Fibroblast of villous mesenchyme (primary cell): ENCODE measurements around the gene TMTC2. TPM values are rescaled to one million over a fixed set of nuclear protein-coding genes. Genes with fewer than 3 reads are reported as not detected.
"Not testable (repeated sequence)": the region's sequence is repeated elsewhere in the genome, so short reads cannot be mapped to it uniquely, and the experiment has no call there.

ENCODE experiments used
- DNase-seq: peaks from one replicate; pipeline ENCODE4 v3.0.0-alpha.2; 2010; ENCODE audit warnings: low read depth
- H3K4me3 ChIP-seq: 2 replicates; pipeline ENCODE4 v1.5.1; 2011; ENCODE audit warnings: low read depth, mild to moderate bottlenecking, low read length
- total RNA-seq: library from RNA; depleted of rRNA; stranded (reverse); fragments of >200 nt; gene quantifications from 2 replicates; pipeline ENCODE4 v1.2.3, GENCODE V29; 2012
- TF ChIP-seq, protein P1 (sequence below): IDR thresholded peaks from 2 replicates; pipeline ENCODE4 v1.5.1; 2012; ENCODE audit warnings: low read depth, mild to moderate bottlenecking, low read length; ENCODE audit not compliant: insufficient read depth

The TMTC2 gene
- total RNA-seq, 1 donor = 5.2 TPM

DNA sequence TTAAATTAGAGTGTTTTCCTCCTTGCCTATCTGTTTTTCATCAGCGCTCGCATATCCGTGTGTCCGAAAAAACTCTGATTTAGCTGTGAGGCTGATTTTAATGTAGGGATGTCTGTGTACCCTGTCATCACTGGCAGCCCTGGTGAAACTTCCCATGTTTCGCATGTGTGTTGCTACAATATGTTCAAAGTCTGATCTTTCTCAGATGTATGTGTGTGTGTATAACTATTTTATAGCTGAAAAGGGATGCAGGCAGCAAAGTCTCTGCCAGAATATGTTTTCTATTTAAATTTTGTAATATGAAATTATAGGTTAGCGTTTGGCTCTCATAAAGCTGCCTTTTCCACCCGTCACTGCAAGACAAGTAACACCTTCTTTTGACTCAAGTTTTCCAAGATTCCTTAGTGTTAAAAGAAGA, 154.8 kb downstream of the TMTC2 start:
- TF ChIP-seq, protein P1, sequence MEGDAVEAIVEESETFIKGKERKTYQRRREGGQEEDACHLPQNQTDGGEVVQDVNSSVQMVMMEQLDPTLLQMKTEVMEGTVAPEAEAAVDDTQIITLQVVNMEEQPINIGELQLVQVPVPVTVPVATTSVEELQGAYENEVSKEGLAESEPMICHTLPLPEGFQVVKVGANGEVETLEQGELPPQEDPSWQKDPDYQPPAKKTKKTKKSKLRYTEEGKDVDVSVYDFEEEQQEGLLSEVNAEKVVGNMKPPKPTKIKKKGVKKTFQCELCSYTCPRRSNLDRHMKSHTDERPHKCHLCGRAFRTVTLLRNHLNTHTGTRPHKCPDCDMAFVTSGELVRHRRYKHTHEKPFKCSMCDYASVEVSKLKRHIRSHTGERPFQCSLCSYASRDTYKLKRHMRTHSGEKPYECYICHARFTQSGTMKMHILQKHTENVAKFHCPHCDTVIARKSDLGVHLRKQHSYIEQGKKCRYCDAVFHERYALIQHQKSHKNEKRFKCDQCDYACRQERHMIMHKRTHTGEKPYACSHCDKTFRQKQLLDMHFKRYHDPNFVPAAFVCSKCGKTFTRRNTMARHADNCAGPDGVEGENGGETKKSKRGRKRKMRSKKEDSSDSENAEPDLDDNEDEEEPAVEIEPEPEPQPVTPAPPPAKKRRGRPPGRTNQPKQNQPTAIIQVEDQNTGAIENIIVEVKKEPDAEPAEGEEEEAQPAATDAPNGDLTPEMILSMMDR = no peak
- H3K4me3 ChIP-seq = no peak overlapping the region
- DNase-seq = no peak

- no peak overlapping the region for H3K4me3 ChIP-seq
- TF ChIP-seq, protein P1 = no peak
- no peak for DNase-seq
Measured at GRCh38 chr12:82842480-82842879, 155.8 kb downstream of the TMTC2 start.

- not testable (repeated sequence) for H3K4me3 ChIP-seq, DNase-seq
Measured at GRCh38 chr12:82845076-82845475, 158.4 kb downstream of the TMTC2 start.

- TF ChIP-seq, protein P1 = no peak
- no peak overlapping the region for H3K4me3 ChIP-seq
- DNase-seq = no peak
Measured at GRCh38 chr12:82848845-82849244, 162.1 kb downstream of the TMTC2 start.

DNA sequence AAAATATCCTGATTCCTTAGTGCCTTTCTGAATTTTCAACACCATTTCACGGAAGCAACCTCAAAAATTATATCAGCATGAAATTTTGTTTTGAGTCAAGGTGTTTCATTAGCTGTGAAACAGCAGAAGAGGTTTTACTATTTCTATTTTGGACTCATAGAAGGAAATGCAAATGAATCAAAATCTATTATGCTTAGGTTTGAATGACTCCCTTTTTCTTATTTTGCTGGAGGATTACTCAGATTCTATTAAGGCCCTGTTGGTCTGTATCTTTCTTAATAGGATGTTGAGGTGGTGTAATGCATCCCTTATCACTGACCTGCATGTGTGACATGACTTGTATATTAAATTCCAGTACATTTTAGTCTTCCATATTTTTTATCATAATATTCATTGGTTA, 165.8 kb downstream of the TMTC2 start:
- TF ChIP-seq, protein P1 = no peak
- no peak for DNase-seq
- no peak overlapping the region for H3K4me3 ChIP-seq

- no peak overlapping the region for H3K4me3 ChIP-seq
- TF ChIP-seq, protein P1 = no peak
- no peak for DNase-seq
Measured at GRCh38 chr12:82855872-82856271, 169.2 kb downstream of the TMTC2 start.

DNA sequence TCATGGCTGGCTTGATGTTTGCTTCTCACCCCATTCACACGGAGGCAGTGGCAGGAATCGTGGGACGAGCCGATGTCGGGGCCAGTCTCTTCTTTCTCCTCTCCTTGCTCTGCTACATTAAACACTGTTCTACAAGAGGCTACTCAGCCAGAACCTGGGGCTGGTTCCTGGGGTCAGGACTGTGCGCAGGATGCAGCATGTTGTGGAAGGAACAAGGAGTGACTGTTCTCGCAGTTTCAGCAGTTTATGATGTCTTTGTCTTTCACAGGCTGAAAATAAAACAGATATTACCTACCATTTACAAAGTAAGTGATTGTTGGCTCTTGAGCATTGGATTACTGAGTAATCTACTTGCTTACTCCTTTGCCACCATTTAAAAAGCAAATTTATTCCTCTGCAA, 170.6 kb downstream of the TMTC2 start:
- DNase-seq = no peak
- TF ChIP-seq, protein P1 = no peak
- H3K4me3 ChIP-seq = no peak overlapping the region
